IPS DF 19.7 (cell line): ENCODE results near the gene TCP11L2.

Experiments used
- DNase-seq: peaks from one replicate; pipeline ENCODE4 v3.0.0-alpha.2; 2013; ENCODE audit warnings: low read depth, low spot score

TCP11L2 gene

GRCh38 chr12:106302401-106303201, at the start of gene TCP11L2:
TCP11L2 (plus strand) TSS chr12:106302733; CDS start chr12:106311076, 8,343 bp downstream.
- DNase-seq = no peak

- DNase-seq = peak; percentile 72
These were observed 47.8 kb upstream of the TCP11L2 start for GRCh38 chr12:106254724-106255123.

- no peak for DNase-seq
These were observed 47.0 kb upstream of the TCP11L2 start for GRCh38 chr12:106255493-106255892.

GRCh38 chr12:106255952-106256351, 46.6 kb upstream of the TCP11L2 start:
- no peak for DNase-seq

- no peak for DNase-seq
These were observed 46.0 kb upstream of the TCP11L2 start for GRCh38 chr12:106256524-106256923.

- DNase-seq = no peak
These were observed 44.3 kb upstream of the TCP11L2 start for GRCh38 chr12:106258226-106258625.

GRCh38 chr12:106258935-106259334, 43.6 kb upstream of the TCP11L2 start:
- no peak for DNase-seq

GRCh38 chr12:106265116-106265515, 37.4 kb upstream of the TCP11L2 start:
- no peak for DNase-seq

- DNase-seq = no peak
These were observed 35.0 kb upstream of the TCP11L2 start for GRCh38 chr12:106267535-106267934.

- DNase-seq = no peak
These were observed 33.3 kb upstream of the TCP11L2 start for GRCh38 chr12:106269150-106269771.

- DNase-seq = no peak
These were observed 30.7 kb upstream of the TCP11L2 start for GRCh38 chr12:106271575-106272505.

GRCh38 chr12:106273491-106273890, 29.0 kb upstream of the TCP11L2 start:
- no peak for DNase-seq

GRCh38 chr12:106274012-106274411, 28.5 kb upstream of the TCP11L2 start:
- DNase-seq = no peak

GRCh38 chr12:106274575-106275121, 27.9 kb upstream of the TCP11L2 start:
- DNase-seq = no peak

- DNase-seq = no peak
These were observed 27.1 kb upstream of the TCP11L2 start for GRCh38 chr12:106275458-106275857.

GRCh38 chr12:106276032-106276740, 26.3 kb upstream of the TCP11L2 start:
- no peak for DNase-seq

- no peak for DNase-seq
These were observed 22.4 kb upstream of the TCP11L2 start for GRCh38 chr12:106280106-106280505.

- no peak for DNase-seq
These were observed 21.3 kb upstream of the TCP11L2 start for GRCh38 chr12:106281056-106281782.

- DNase-seq = no peak
These were observed 20.7 kb upstream of the TCP11L2 start for GRCh38 chr12:106281804-106282203.

- DNase-seq = no peak
These were observed 20.0 kb upstream of the TCP11L2 start for GRCh38 chr12:106282457-106283097.
